GM21367 (cell line): ENCODE data around the gene HEATR1.
"Not testable (repeated sequence)": the region's sequence is repeated elsewhere in the genome, so short reads cannot be mapped to it uniquely, and the experiment has no call there.

Experiments
- ATAC-seq: cut with Tn5 transposase; IDR thresholded peaks from one replicate; pipeline ENCODE4 v1.9.1; 2021; ENCODE audit not compliant: unreplicated experiment

HEATR1 gene

GRCh38 chr1:236509647-236510401, 94.5 kb downstream of the HEATR1 start:
- no peak for ATAC-seq

DNA sequence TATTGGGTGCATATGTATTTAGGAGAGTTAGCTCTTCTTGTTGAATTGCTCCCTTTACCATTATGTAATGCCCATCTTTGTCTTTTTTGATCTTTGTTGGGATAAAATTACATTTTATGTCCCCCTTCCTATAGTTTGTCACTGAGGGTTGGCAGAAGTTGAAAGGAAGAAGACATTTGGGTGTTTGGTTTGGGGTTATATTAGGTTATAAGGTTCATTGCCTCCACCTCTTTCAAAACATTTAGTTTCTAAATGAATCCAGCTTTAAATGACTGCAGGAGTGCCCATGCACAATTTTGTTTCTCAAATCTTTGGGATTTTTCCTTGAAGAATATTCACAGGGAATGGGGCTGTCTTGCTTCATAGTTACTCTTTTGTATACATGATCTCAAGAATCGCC, 95.1 kb downstream of the HEATR1 start:
- ATAC-seq = no peak

- no peak for ATAC-seq
These were observed 95.7 kb downstream of the HEATR1 start for GRCh38 chr1:236508593-236509027.

DNA sequence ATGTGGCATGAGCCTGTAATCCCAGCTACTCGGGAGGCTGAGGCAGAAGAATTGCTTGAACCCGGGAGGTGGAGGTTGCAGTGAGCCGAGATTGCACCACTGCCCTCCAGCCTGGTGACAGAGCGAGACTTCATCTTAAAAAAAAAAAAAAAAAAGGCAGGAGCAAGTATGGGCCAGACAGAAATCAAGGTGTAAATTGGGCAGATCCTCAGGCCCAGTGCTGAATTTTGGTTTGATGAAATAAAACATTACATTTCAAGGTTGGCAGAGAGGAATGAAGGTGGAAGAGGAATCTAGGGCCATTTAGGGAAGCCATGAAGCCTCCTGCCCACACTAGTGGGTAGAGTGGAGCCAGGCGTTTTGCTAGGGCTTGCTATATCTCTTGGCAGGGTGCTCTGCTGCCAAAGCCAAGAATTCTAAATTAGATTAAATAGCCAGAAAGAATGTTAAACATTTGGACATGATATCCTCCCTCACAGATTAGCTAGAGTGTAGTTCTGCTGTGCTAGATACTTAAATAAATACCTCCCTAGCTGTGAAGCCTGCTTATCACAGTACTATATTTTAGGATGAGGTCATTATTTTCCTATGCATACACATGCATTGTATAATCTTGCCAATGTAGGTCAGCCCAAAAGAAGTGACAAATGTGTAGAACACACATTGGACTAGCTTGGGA, 97.2 kb downstream of the HEATR1 start:
- no peak for ATAC-seq

DNA sequence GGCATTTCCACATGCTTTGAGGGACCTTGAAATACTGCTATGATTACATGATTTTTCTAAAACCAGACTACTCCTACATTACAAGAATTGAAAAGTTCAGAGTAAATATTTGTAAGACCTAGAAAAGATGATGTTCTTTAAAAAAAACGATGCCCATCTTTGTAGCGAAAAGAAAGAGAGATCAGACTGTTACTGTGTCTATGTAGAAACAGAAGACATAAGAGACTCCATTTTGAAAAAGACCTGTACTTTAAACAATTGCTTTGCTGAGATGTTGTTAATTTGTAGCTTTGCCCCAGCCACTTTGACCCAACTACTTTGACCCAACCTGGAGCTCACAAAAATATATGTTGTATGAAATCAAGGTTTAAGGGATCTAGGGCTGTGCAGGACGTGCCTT, 100.0 kb downstream of the HEATR1 start:
- ATAC-seq = not testable (repeated sequence)

GRCh38 chr1:236502972-236503639, 101.2 kb downstream of the HEATR1 start:
- ATAC-seq = no peak

- no peak for ATAC-seq
These were observed 101.7 kb downstream of the HEATR1 start for GRCh38 chr1:236502579-236502971.

DNA sequence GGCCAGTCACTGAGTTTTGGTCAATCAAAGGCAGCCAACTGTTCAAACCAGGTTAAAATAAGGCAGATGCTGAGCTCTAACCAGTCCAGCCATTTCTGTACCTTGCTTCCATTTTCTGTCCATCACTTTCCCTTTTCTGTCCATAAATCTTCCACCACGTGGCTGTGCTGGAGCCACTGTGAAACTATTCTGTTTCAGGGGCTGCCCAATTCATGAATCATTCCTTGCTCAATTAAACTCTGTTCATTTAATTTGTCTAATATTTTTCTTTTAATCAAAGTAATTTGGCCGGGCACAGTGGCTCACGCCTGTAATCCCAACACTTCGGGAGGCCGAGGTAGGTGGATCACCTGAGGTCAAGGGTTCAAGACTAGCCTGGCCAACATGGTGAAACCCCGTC, 103.2 kb downstream of the HEATR1 start:
- no peak for ATAC-seq
